ENCODE results near the gene NR3C1. TPM values are rescaled to one million over a fixed set of nuclear protein-coding genes. Genes with fewer than 3 reads are reported as not detected.

NR3C1 gene
- total RNA-seq, 4 donors from 2014 or later: 55.1 to 134 (median 87.3) TPM

DNA sequence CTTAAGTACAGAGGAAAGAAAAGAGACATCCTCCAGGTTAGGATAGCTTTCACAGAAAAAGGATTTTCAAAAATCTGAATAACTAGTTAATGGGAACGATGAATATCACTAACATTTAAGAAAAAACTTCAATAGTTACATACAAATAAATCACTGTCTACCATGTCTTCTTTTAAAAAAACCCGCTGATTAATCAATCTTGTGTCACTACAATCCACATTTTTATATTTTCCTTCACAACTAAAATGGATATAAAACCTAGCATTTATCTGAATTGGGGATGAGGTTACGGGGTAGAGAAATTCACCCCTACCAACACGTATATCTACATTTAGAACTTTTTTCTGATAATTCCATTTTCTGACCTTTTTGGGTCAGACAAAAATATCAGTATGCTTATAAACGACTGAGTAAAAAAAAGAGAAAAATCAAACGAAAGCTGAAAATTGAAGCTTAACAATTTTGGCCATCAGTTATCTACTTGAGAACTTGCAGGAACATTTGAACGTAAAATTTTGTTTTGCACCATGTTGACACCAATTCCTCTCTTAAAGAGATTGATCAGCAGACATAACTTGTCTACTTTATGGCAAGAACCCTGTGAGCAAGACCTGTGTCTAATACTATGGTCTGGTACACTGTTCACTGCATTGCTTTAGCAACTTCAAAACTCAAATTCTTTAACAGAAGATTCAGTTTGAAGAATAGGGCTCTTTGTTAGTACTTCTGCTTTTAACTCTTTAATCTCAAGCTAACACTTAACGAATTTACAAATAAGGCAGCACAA lies 4.8 kb downstream of the NR3C1 start:
- DNase-seq: no peak
- Histone ChIP-seq H3K27me3 (no peaks in the 10 kb centered on the region), H3K27ac (peak overlapping the region in 1 of 2 donors; percentile 97), H3K36me3 (no peaks in the 10 kb centered on the region), H3K9me3 (no peaks in the 10 kb centered on the region), H3K4me1 (no peaks in the 10 kb centered on the region), H3K4me3 (peak overlapping the region; percentile 2 to 12)
- intact Hi-C loops (cut with DNase I; ENCODE audit: low total_unique reads): no loop called here
- TF ChIP-seq POLR2A (IDR thresholded peaks at IDR 0.05): no peak
- TF ChIP-seq, protein P1, sequence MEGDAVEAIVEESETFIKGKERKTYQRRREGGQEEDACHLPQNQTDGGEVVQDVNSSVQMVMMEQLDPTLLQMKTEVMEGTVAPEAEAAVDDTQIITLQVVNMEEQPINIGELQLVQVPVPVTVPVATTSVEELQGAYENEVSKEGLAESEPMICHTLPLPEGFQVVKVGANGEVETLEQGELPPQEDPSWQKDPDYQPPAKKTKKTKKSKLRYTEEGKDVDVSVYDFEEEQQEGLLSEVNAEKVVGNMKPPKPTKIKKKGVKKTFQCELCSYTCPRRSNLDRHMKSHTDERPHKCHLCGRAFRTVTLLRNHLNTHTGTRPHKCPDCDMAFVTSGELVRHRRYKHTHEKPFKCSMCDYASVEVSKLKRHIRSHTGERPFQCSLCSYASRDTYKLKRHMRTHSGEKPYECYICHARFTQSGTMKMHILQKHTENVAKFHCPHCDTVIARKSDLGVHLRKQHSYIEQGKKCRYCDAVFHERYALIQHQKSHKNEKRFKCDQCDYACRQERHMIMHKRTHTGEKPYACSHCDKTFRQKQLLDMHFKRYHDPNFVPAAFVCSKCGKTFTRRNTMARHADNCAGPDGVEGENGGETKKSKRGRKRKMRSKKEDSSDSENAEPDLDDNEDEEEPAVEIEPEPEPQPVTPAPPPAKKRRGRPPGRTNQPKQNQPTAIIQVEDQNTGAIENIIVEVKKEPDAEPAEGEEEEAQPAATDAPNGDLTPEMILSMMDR (IDR thresholded peaks at IDR 0.05): no peak

DNA sequence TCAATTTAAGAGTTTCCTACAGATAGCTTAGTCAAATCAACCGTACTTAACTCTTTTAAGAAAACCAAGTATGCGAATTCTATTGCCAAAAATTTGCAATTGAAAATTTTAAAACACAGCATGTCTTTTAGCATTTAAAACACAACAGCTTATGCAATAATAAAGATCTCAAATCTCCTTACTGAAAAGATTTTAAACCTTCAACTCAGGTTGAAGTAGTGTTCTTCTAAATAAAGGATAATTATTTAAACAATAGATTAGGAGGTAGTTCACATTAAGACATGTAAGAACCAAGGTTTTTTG lies 5.5 kb downstream of the NR3C1 start:
- H3K27ac ChIP-seq: peak overlapping the region in 1 of 2 donors; percentile 48
- no peak for DNase-seq
- no peaks in the 10 kb centered on the region for H3K36me3 ChIP-seq
- intact Hi-C loops (cut with DNase I; ENCODE audit: low total_unique reads): no loop called here
- TF ChIP-seq, protein P1 (IDR thresholded peaks at IDR 0.05): no peak
- TF ChIP-seq POLR2A (IDR thresholded peaks at IDR 0.05): no peak
- H3K9me3 ChIP-seq: no peaks in the 10 kb centered on the region
- H3K4me1 ChIP-seq: peaks cover 0 to 4% of the 10 kb centered on the region in 2 donors
- H3K27me3 ChIP-seq: no peaks in the 10 kb centered on the region
- H3K4me3 ChIP-seq: peak overlapping the region in 1 of 2 donors; percentile 1

DNA sequence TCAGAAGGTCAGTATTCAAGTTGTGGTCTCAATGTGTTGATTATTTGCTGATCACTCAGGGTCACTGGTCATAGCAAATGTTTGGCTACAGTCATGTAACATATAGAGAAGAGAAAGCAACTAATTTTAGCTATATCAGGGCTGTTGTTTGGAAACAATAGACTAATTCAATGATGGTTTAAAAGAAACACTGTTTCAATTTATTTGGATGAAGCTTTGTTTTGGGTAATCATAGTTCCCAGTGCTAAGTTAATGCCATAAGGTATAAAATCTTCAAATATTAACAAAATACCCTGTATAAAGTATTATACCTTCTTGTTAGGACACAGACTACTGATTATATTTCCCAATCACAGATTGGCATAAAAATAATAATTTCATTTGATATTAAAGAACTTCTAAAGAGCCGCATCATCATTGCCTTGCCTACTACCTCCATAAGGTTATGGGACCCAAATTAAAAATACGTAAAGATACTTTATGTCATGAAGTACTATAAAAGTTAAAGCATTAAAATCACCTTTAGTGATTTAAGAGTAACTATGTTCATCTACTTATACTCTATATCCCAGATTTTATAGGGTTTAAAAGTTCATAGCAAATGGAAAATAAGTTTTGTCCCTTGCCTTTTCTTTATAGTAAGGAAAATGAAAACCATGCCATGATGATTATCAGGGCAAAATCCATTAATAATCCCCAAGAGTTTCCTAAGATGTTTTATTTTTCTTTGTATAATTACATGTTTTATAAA lies 6.0 kb downstream of the NR3C1 start:
- H3K27ac ChIP-seq: peak overlapping the region in 1 of 2 donors; percentile 48
- no peak for TF ChIP-seq POLR2A (IDR thresholded peaks at IDR 0.05)
- TF ChIP-seq, protein P1 (IDR thresholded peaks at IDR 0.05): no peak
- peaks cover 0 to 5% of the 10 kb centered on the region in 2 donors for H3K4me1 ChIP-seq
- H3K36me3 ChIP-seq: no peaks in the 10 kb centered on the region
- DNase-seq: no peak
- intact Hi-C loops (cut with DNase I; ENCODE audit: low total_unique reads): no loop called here
- H3K27me3 ChIP-seq: no peaks in the 10 kb centered on the region
- H3K4me3 ChIP-seq: peak overlapping the region in 1 of 2 donors; percentile 7
- H3K9me3 ChIP-seq: no peaks in the 10 kb centered on the region

DNA sequence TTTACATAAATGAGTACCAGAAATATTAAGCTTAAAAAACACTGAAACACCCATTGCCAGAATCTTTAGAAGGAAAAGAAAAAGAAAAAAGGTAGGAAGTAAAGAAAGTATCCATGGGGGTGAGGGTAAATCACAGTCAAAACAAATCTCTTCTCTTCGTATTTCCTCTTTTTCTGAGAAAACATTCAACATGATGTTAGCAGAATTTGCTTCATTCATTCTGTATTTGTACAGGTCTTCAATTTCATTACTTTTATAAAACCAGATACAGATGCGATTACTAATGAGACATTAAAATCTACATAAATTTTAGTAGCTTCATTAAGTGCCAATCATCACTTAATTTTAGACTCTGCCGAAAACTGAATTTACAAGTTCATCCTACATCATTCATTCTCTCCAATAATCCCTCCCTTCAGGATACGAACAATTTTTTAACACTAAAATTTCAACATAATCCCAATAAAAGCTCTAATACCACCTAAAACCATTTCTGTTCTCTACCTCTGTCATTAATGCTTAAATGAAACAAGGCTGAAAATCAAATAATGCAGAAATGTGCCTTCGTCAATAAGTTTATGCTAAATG lies 7.0 kb downstream of the NR3C1 start:
- Histone ChIP-seq H3K9me3 (no peaks in the 10 kb centered on the region), H3K27me3 (no peaks in the 10 kb centered on the region), H3K4me3 (peak overlapping the region in 1 of 2 donors; percentile 7), H3K4me1 (peaks cover 0 to 5% of the 10 kb centered on the region in 2 donors), H3K36me3 (no peaks in the 10 kb centered on the region), H3K27ac (no peak overlapping the region)
- DNase-seq: no peak
- no peak for TF ChIP-seq POLR2A (IDR thresholded peaks at IDR 0.05)
- TF ChIP-seq, protein P1 (IDR thresholded peaks at IDR 0.05): no peak
- intact Hi-C loops (cut with DNase I; ENCODE audit: low total_unique reads): no loop called here

All from uterus (tissue), 4 donors.